ENCODE measurements around the gene MTF2. TPM values are rescaled to one million over a fixed set of nuclear protein-coding genes. Genes with fewer than 3 reads are reported as not detected.
A peak's percentile ranks its signal among the peaks of the same experiment; 100 is the strongest.

The MTF2 gene
- total and polyA plus RNA-seq, 2 experiments from 2014 or later = 82.1 to 133 TPM

DNA sequence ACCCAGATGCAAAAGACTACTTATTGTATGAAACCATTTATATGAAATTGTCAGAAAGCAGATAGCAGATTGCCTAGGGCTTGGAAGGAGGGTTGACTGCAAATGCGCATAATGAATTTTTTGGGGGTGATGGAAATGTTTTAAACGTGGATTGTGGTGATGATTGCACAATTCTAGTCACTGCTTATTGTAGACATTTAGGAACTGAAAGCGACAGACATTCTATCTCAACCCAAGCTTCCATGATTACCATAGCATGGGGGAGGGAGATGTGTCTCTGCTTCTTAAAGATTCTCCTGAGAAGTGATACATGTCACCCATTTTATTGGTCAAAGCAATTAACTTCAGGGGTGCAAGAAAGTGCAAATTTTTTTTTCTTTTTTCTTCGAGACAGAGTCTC is 2.8 kb upstream of the MTF2 start:
- H3K9me2 ChIP-seq (ENCODE audit: insufficient read depth) = no peaks in the 10 kb centered on the region
- TF ChIP-seq JUNB (IDR thresholded peaks at IDR 0.05; ENCODE audit: unreplicated experiment) (no peak), ETS1 (IDR thresholded peaks at IDR 0.05) (no peak), NANOG (IDR thresholded peaks at IDR 0.05; ENCODE audit: borderline replicate concordance) (no peak), EZH2phosphoT487 (IDR thresholded peaks at IDR 0.05; ENCODE audit: unreplicated experiment) (no peak), EZH2 (IDR thresholded peaks at IDR 0.05; ENCODE audit: low read depth, unreplicated experiment) (no peak), CREB1 (CRISPR knock-in tag; IDR thresholded peaks at IDR 0.05; ENCODE audit: low read depth) (no peak), POLR2AphosphoS5 (IDR thresholded peaks at IDR 0.05; ENCODE audit: low read depth) (no peak), ZNF114 (CRISPR knock-in tag; IDR thresholded peaks at IDR 0.05) (no peak), ZNF331 (CRISPR knock-in tag; IDR thresholded peaks at IDR 0.05; ENCODE audit: low read depth) (no peak), STAT1 (IDR thresholded peaks at IDR 0.05; ENCODE audit: unreplicated experiment) (no peak)
- TF ChIP-seq, protein P1, sequence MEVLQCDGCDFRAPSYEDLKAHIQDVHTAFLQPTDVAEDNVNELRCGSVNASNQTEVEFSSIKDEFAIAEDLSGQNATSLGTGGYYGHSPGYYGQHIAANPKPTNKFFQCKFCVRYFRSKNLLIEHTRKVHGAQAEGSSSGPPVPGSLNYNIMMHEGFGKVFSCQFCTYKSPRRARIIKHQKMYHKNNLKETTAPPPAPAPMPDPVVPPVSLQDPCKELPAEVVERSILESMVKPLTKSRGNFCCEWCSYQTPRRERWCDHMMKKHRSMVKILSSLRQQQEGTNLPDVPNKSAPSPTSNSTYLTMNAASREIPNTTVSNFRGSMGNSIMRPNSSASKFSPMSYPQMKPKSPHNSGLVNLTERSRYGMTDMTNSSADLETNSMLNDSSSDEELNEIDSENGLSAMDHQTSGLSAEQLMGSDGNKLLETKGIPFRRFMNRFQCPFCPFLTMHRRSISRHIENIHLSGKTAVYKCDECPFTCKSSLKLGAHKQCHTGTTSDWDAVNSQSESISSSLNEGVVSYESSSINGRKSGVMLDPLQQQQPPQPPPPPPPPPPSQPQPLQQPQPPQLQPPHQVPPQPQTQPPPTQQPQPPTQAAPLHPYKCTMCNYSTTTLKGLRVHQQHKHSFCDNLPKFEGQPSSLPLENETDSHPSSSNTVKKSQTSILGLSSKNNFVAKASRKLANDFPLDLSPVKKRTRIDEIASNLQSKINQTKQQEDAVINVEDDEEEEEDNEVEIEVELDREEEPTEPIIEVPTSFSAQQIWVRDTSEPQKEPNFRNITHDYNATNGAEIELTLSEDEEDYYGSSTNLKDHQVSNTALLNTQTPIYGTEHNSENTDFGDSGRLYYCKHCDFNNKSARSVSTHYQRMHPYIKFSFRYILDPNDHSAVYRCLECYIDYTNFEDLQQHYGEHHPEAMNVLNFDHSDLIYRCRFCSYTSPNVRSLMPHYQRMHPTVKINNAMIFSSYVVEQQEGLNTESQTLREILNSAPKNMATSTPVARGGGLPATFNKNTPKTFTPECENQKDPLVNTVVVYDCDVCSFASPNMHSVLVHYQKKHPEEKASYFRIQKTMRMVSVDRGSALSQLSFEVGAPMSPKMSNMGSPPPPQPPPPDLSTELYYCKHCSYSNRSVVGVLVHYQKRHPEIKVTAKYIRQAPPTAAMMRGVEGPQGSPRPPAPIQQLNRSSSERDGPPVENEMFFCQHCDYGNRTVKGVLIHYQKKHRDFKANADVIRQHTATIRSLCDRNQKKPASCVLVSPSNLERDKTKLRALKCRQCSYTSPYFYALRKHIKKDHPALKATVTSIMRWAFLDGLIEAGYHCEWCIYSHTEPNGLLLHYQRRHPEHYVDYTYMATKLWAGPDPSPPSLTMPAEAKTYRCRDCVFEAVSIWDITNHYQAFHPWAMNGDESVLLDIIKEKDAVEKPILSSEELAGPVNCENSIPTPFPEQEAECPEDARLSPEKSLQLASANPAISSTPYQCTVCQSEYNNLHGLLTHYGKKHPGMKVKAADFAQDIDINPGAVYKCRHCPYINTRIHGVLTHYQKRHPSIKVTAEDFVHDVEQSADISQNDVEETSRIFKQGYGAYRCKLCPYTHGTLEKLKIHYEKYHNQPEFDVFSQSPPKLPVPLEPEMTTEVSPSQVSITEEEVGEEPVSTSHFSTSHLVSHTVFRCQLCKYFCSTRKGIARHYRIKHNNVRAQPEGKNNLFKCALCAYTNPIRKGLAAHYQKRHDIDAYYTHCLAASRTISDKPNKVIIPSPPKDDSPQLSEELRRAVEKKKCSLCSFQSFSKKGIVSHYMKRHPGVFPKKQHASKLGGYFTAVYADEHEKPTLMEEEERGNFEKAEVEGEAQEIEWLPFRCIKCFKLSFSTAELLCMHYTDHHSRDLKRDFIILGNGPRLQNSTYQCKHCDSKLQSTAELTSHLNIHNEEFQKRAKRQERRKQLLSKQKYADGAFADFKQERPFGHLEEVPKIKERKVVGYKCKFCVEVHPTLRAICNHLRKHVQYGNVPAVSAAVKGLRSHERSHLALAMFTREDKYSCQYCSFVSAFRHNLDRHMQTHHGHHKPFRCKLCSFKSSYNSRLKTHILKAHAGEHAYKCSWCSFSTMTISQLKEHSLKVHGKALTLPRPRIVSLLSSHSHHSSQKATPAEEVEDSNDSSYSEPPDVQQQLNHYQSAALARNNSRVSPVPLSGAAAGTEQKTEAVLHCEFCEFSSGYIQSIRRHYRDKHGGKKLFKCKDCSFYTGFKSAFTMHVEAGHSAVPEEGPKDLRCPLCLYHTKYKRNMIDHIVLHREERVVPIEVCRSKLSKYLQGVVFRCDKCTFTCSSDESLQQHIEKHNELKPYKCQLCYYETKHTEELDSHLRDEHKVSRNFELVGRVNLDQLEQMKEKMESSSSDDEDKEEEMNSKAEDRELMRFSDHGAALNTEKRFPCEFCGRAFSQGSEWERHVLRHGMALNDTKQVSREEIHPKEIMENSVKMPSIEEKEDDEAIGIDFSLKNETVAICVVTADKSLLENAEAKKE (CRISPR knock-in tag; IDR thresholded peaks at IDR 0.05) = no peak
- TF ChIP-seq, protein P2, sequence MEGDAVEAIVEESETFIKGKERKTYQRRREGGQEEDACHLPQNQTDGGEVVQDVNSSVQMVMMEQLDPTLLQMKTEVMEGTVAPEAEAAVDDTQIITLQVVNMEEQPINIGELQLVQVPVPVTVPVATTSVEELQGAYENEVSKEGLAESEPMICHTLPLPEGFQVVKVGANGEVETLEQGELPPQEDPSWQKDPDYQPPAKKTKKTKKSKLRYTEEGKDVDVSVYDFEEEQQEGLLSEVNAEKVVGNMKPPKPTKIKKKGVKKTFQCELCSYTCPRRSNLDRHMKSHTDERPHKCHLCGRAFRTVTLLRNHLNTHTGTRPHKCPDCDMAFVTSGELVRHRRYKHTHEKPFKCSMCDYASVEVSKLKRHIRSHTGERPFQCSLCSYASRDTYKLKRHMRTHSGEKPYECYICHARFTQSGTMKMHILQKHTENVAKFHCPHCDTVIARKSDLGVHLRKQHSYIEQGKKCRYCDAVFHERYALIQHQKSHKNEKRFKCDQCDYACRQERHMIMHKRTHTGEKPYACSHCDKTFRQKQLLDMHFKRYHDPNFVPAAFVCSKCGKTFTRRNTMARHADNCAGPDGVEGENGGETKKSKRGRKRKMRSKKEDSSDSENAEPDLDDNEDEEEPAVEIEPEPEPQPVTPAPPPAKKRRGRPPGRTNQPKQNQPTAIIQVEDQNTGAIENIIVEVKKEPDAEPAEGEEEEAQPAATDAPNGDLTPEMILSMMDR (conservative IDR thresholded peaks at IDR 0.05; ENCODE audit: low read depth in 2 of 2) = no peak
- TF ChIP-seq, protein P3, sequence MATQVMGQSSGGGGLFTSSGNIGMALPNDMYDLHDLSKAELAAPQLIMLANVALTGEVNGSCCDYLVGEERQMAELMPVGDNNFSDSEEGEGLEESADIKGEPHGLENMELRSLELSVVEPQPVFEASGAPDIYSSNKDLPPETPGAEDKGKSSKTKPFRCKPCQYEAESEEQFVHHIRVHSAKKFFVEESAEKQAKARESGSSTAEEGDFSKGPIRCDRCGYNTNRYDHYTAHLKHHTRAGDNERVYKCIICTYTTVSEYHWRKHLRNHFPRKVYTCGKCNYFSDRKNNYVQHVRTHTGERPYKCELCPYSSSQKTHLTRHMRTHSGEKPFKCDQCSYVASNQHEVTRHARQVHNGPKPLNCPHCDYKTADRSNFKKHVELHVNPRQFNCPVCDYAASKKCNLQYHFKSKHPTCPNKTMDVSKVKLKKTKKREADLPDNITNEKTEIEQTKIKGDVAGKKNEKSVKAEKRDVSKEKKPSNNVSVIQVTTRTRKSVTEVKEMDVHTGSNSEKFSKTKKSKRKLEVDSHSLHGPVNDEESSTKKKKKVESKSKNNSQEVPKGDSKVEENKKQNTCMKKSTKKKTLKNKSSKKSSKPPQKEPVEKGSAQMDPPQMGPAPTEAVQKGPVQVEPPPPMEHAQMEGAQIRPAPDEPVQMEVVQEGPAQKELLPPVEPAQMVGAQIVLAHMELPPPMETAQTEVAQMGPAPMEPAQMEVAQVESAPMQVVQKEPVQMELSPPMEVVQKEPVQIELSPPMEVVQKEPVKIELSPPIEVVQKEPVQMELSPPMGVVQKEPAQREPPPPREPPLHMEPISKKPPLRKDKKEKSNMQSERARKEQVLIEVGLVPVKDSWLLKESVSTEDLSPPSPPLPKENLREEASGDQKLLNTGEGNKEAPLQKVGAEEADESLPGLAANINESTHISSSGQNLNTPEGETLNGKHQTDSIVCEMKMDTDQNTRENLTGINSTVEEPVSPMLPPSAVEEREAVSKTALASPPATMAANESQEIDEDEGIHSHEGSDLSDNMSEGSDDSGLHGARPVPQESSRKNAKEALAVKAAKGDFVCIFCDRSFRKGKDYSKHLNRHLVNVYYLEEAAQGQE (IDR thresholded peaks at IDR 0.05; ENCODE audit: unreplicated experiment) = no peak
- peaks cover 22% of the 10 kb centered on the region for H3K79me2 ChIP-seq (replicated peaks; ENCODE audit: insufficient read depth)
- Mint-ChIP-seq H3K27ac (no peak overlapping the region), H3K4me3 (no peak overlapping the region), H3K9me3 (peaks cover 9% of the 10 kb centered on the region; the same call in 2 of the 3 replicates), H3K36me3 (ENCODE audit: low read depth) (peaks cover 13% of the 10 kb centered on the region), H3K27me3 (ENCODE audit: insufficient read depth, low read depth, poor library complexity) (peaks cover 3% of the 10 kb centered on the region), H3K4me1 (peaks cover 6% of the 10 kb centered on the region; the same call in 2 of the 3 replicates)
- no peak overlapping the region for H3K27ac ChIP-seq (ENCODE audit: low read depth)
- DNase-seq (ENCODE audit: low spot score) (no peak), ATAC-seq (no peak)
- peaks cover 8% of the 10 kb centered on the region; the same call in 1 of the 2 replicates for H4K20me1 ChIP-seq (replicated peaks; ENCODE audit: insufficient read depth)
- no peaks in the 10 kb centered on the region for H3K27me3 ChIP-seq (ENCODE audit: insufficient read depth)
- H3K4me3 ChIP-seq = no peak overlapping the region
- H3F3A ChIP-seq (replicated peaks; ENCODE audit: low read depth) = no peaks in the 10 kb centered on the region
- peak overlapping the region; percentile 15; the same call in 1 of the 2 replicates for H2AFZ ChIP-seq
- no peak overlapping the region for H3K4me2 ChIP-seq
- H3K4me1 ChIP-seq (ENCODE audit: insufficient read depth) = no peaks in the 10 kb centered on the region; the same call in none of the 2 replicates
- no peaks in the 10 kb centered on the region for H3K36me3 ChIP-seq (ENCODE audit: insufficient read depth)
